Activated T-helper 1 cell treated with anti-CD3 and anti-CD28 coated beads, Interleukin-2, amount 50 U/mL, for 16 hours (primary cell): ENCODE results near the gene SCNN1G.
"Not testable (repeated sequence)": the region's sequence is repeated elsewhere in the genome, so short reads cannot be mapped to it uniquely, and the experiment has no call there.

ENCODE experiments used
- DNase-seq, 2 donors: peaks; one replicate each; pipeline ENCODE4 v3.0.0-alpha.2; 2020; ENCODE audit warnings: low read depth in 1 of 2, low spot score in 1 of 2

Gene SCNN1G

GRCh38 chr16:23249830-23250229, 67.3 kb downstream of the SCNN1G start:
- no peak for DNase-seq

- no peak for DNase-seq
Observed at GRCh38 chr16:23252310-23252709, 69.8 kb downstream of the SCNN1G start.

GRCh38 chr16:23253650-23254049, 71.1 kb downstream of the SCNN1G start:
- not testable (repeated sequence) for DNase-seq

- no peak for DNase-seq
Observed at GRCh38 chr16:23254338-23254737, 71.8 kb downstream of the SCNN1G start.

GRCh38 chr16:23255000-23255399, 72.5 kb downstream of the SCNN1G start:
- DNase-seq: no peak

- no peak for DNase-seq
Observed at GRCh38 chr16:23256440-23256839, 73.9 kb downstream of the SCNN1G start.

GRCh38 chr16:23257682-23258081, 75.1 kb downstream of the SCNN1G start:
- no peak for DNase-seq

- no peak for DNase-seq
Observed at GRCh38 chr16:23258919-23259237, 76.3 kb downstream of the SCNN1G start.
